Subcutaneous adipose tissue (tissue), 4 donors: Measurements from ENCODE around the gene ZBTB20. TPM values are rescaled to one million over a fixed set of nuclear protein-coding genes. Genes with fewer than 3 reads are reported as not detected.

Experiments used
- total RNA-seq, 4 donors: library from RNA; depleted of rRNA; stranded (reverse); fragments of >200 nt; gene quantifications; one replicate each; pipeline ENCODE4 v1.1.0, GENCODE V29; 2016
- TF ChIP-seq, protein P1 (sequence below): fragments of 450-650 bp; IDR thresholded peaks from one replicate; pipeline ENCODE4 v1.5.1; 2016; ENCODE audit warnings: low read depth, mild to moderate bottlenecking, control low read depth, antibody characterized with exemption, moderate library complexity

Gene ZBTB20
- total RNA-seq, 4 donors from 2014 or later: 60.3 to 93.4 (median 69.1) TPM

- TF ChIP-seq, protein P1, sequence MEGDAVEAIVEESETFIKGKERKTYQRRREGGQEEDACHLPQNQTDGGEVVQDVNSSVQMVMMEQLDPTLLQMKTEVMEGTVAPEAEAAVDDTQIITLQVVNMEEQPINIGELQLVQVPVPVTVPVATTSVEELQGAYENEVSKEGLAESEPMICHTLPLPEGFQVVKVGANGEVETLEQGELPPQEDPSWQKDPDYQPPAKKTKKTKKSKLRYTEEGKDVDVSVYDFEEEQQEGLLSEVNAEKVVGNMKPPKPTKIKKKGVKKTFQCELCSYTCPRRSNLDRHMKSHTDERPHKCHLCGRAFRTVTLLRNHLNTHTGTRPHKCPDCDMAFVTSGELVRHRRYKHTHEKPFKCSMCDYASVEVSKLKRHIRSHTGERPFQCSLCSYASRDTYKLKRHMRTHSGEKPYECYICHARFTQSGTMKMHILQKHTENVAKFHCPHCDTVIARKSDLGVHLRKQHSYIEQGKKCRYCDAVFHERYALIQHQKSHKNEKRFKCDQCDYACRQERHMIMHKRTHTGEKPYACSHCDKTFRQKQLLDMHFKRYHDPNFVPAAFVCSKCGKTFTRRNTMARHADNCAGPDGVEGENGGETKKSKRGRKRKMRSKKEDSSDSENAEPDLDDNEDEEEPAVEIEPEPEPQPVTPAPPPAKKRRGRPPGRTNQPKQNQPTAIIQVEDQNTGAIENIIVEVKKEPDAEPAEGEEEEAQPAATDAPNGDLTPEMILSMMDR: no peak
These were observed 460.5 kb downstream of the ZBTB20 start for GRCh38 chr3:114686621-114687020.

DNA sequence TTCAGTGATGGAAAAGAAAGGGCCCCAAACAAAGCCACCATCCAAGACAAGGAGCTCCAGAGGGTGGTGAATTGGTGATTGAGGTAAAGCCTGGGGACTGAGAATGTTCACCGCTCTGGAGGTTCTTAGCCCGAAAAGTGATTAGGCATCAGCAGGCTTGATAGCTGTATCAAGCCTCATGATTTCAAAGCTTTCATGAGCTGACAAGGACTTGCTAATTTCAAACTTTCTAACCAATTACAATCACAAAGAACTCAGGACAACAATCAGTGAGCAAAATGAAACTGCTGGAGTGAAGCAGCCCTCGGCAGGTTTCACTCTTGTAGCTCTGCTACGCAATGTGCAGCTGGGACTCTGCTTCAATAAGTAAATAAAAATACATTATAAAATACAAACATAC is 461.9 kb downstream of the ZBTB20 start:
- TF ChIP-seq, protein P1: no peak

DNA sequence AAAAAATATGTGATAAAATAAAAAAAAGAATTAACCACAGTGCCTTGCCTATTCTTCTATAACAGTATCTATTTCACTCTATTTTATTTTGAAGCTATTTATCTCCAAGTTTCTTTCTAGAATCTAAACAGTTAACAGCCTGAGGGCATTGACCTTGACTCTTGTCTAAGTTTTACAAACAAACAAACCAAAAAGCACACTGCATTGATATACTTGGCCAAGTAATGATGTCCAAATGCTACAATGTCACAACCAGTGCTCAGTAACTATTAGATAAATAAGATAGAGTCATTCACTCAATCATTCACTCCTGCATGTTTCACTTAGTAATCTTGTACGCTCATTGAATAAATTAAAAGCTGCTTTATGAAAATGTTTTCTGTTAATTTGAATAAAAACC is 466.8 kb downstream of the ZBTB20 start:
- TF ChIP-seq, protein P1: no peak

DNA sequence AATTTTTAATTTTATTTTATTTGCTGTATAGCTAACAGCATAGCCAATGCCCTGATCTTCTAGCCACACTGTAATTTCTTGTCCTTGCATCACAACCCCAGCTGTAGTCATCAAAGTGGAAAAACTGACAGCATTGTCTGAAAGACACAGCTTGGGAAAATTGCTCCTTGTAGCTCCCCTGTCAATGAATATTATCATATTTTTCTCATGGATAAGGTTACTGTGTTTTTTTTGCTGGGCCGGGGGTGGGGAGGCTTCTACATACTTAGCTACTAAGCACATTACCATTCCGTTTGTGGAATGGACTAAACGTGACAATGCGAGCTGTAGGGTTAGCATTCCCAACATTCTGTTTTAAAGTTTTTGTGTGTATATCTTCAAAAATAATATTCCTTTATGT is 472.0 kb downstream of the ZBTB20 start:
- TF ChIP-seq, protein P1: no peak

DNA sequence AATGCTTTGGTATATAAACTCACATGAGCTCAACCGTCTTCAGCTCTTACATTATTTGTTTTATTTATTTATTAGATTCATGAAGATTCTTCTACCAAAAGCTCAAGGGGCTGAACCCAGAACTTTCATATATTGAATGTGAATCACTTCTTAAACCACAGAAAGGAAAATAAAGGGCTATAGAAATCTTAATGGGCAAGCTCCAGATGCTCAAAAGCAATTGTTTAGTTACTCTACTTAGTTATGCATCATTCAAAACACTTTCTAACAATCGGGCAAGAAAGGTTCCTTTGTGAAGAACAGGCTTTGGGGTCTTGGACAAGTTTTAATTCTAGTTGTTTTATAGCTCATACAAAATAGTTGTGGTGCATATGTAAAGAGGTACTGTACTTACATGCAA is 473.1 kb downstream of the ZBTB20 start:
- TF ChIP-seq, protein P1: no peak

GRCh38 chr3:114673481-114673880 is 473.6 kb downstream of the ZBTB20 start:
- TF ChIP-seq, protein P1: no peak

DNA sequence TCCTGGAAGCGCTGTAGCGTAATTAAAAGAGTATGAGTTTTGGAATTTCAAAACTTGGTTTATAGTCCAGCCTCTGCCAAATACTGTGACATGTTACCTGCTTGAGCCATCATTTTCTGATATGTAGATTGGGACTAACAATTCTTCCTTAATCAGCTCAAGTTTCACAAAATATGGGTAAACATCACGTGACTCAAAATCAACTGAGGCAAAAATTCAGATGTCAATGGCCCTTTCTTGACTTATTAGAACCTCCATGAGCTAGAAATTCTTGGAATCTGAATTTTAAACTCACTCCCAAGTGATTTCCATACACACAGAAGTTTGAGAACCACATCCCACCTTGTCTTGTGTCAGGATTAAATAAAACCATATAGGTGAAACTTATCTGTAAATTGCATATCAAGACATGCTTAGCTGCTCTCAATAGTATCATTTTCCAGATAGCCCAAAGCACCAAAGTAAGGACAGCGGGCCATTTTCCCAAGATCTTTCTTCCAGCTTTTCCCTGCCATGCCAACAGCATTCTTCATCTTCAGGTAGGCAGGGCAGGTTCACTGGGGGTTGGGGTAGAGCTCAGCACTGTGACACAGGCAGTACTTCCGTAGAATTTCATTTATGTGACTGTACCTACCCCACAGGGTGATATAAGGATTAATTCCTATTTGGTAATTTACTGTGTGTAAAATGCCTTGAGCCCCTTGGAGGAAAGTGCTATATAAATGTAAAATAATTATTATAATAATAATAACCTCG is 474.2 kb downstream of the ZBTB20 start:
- TF ChIP-seq, protein P1: no peak
